Subcutaneous abdominal adipose tissue (tissue), 5 donors: ENCODE data around the gene LGALS7.
"Not testable (repeated sequence)": the region's sequence is repeated elsewhere in the genome, so short reads cannot be mapped to it uniquely, and the experiment has no call there.

ENCODE experiments used
- H3K27ac ChIP-seq: one replicate; pipeline ENCODE4 v1.7.0; 2013; ENCODE audit warnings: low read depth, mild to moderate bottlenecking, inconsistent platforms, low read length, moderate library complexity
- H3K27me3 ChIP-seq, 5 donors: one replicate each; pipeline ENCODE4 v1.7.0; 2013; ENCODE audit warnings: low read length in 5 of 5, inconsistent platforms in 1 of 5; ENCODE audit not compliant: control insufficient read depth in 5 of 5, insufficient read depth in 4 of 5
- H3K36me3 ChIP-seq, 5 donors: one replicate each; pipeline ENCODE4 v1.7.0; 2013; ENCODE audit warnings: low read length in 5 of 5; ENCODE audit not compliant: control insufficient read depth in 5 of 5, insufficient read depth in 5 of 5
- H3K4me1 ChIP-seq, 5 donors: one replicate each; pipeline ENCODE4 v1.7.0; 2013; ENCODE audit warnings: low read length in 5 of 5, mild to moderate bottlenecking in 3 of 5, moderate library complexity in 1 of 5; ENCODE audit not compliant: control insufficient read depth in 5 of 5, insufficient read depth in 5 of 5
- H3K4me3 ChIP-seq, 5 donors: one replicate each; pipeline ENCODE4 v1.7.0; 2013; ENCODE audit warnings: low read length in 5 of 5, low read depth in 1 of 5
- H3K9ac ChIP-seq, 5 donors: one replicate each; pipeline ENCODE4 v1.7.0; 2013; ENCODE audit warnings: low read length in 5 of 5, mild to moderate bottlenecking in 4 of 5, moderate library complexity in 3 of 5
- H3K9me3 ChIP-seq, 5 donors: one replicate each; pipeline ENCODE4 v1.7.0; 2013; ENCODE audit warnings: low read length in 5 of 5; ENCODE audit not compliant: control insufficient read depth in 5 of 5
- donor health status: healthy.
- donor health status: healthy.
- donor health status: healthy.
- donor health status: healthy.
- donor health status: healthy.

LGALS7 gene

GRCh38 chr19:38773469-38774177 lies at the start of gene LGALS7:
Gene LGALS7, minus strand, starts transcription at chr19:38773517. Its CDS starts 25 bp downstream, at chr19:38773492.
- no peak within 1 kb of the TSS for H3K4me3 ChIP-seq
- H3K27me3 ChIP-seq, result no peaks in the 10 kb centered on the region
- H3K27ac ChIP-seq, result no peak within 1 kb of the TSS
- H3K9me3 ChIP-seq, result no peaks in the 10 kb centered on the region
- H3K9ac ChIP-seq, result no peak within 1 kb of the TSS
- H3K36me3 ChIP-seq, result no peaks in the 10 kb centered on the region
- peaks cover 0 to 12% (median 8%) of the 10 kb centered on the region in 5 donors for H3K4me1 ChIP-seq

- not testable (repeated sequence) for H3K4me1 ChIP-seq, H3K27ac ChIP-seq, H3K27me3 ChIP-seq, H3K9me3 ChIP-seq, H3K4me3 ChIP-seq, H3K9ac ChIP-seq
- peaks cover 0 to 57% (median 42%) of the 10 kb centered on the region in 5 donors for H3K36me3 ChIP-seq
Measured at GRCh38 chr19:38821230-38821825, 48.0 kb upstream of the LGALS7 start.

GRCh38 chr19:38819231-38819920 lies 46.1 kb upstream of the LGALS7 start:
- peaks cover 0 to 63% (median 56%) of the 10 kb centered on the region in 5 donors for H3K36me3 ChIP-seq
- no peak overlapping the region for H3K27ac ChIP-seq
- no peak overlapping the region for H3K4me3 ChIP-seq
- no peak overlapping the region for H3K9ac ChIP-seq
- H3K9me3 ChIP-seq, result no peaks in the 10 kb centered on the region
- no peaks in the 10 kb centered on the region for H3K27me3 ChIP-seq
- H3K4me1 ChIP-seq, result peaks cover 0 to 6% (median 0%) of the 10 kb centered on the region in 5 donors

- peaks cover 0 to 6% (median 0%) of the 10 kb centered on the region in 5 donors for H3K4me1 ChIP-seq
- H3K36me3 ChIP-seq, result peaks cover 0 to 59% (median 54%) of the 10 kb centered on the region in 5 donors
- H3K27ac ChIP-seq, result no peak overlapping the region
- H3K27me3 ChIP-seq, result no peaks in the 10 kb centered on the region
- no peak overlapping the region for H3K4me3 ChIP-seq
- no peaks in the 10 kb centered on the region for H3K9me3 ChIP-seq
- H3K9ac ChIP-seq, result no peak overlapping the region
Measured at GRCh38 chr19:38817081-38817480, 43.8 kb upstream of the LGALS7 start.

- H3K36me3 ChIP-seq, result peaks cover 0 to 58% (median 52%) of the 10 kb centered on the region in 5 donors
- H3K9ac ChIP-seq, result no peak overlapping the region
- no peak overlapping the region for H3K4me3 ChIP-seq
- H3K27me3 ChIP-seq, result no peaks in the 10 kb centered on the region
- peaks cover 0 to 6% (median 0%) of the 10 kb centered on the region in 5 donors for H3K4me1 ChIP-seq
- H3K27ac ChIP-seq, result no peak overlapping the region
- H3K9me3 ChIP-seq, result no peaks in the 10 kb centered on the region
Measured at GRCh38 chr19:38816131-38816750, 42.9 kb upstream of the LGALS7 start.

GRCh38 chr19:38815059-38816001 lies 42.0 kb upstream of the LGALS7 start:
- H3K27me3 ChIP-seq, result no peaks in the 10 kb centered on the region
- no peaks in the 10 kb centered on the region for H3K9me3 ChIP-seq
- no peak overlapping the region for H3K4me3 ChIP-seq
- H3K27ac ChIP-seq, result no peak overlapping the region
- peaks cover 0 to 54% (median 46%) of the 10 kb centered on the region in 5 donors for H3K36me3 ChIP-seq
- H3K4me1 ChIP-seq, result peaks cover 0 to 6% (median 0%) of the 10 kb centered on the region in 5 donors
- H3K9ac ChIP-seq, result no peak overlapping the region

- not testable (repeated sequence) for H3K9me3 ChIP-seq, H3K27ac ChIP-seq, H3K9ac ChIP-seq, H3K27me3 ChIP-seq, H3K4me1 ChIP-seq, H3K4me3 ChIP-seq
- peaks cover 0 to 45% (median 41%) of the 10 kb centered on the region in 5 donors for H3K36me3 ChIP-seq
Measured at GRCh38 chr19:38813932-38814331, 40.6 kb upstream of the LGALS7 start.

- no peak overlapping the region for H3K4me3 ChIP-seq
Measured at GRCh38 chr19:38813323-38813722, 40.0 kb upstream of the LGALS7 start.

GRCh38 chr19:38812841-38813320 lies 39.6 kb upstream of the LGALS7 start, which contains the start of gene LGALS4:
Gene LGALS4, minus strand, starts transcription at chr19:38812945. Its CDS starts 59 bp downstream, at chr19:38812886.
- H3K36me3 ChIP-seq, result peaks cover 0 to 37% (median 35%) of the 10 kb centered on the region in 5 donors
- no peaks in the 10 kb centered on the region for H3K27me3 ChIP-seq
- H3K9ac ChIP-seq, result no peak within 1 kb of the TSS
- H3K9me3 ChIP-seq, result no peaks in the 10 kb centered on the region
- H3K27ac ChIP-seq, result no peak within 1 kb of the TSS
- H3K4me3 ChIP-seq, result no peak within 1 kb of the TSS
- H3K4me1 ChIP-seq, result no peaks in the 10 kb centered on the region

More at GRCh38 chr19:38813323-38813722, 40.0 kb upstream of the LGALS7 start:
- Histone ChIP-seq H3K27ac (no peak overlapping the region), H3K4me1 (no peaks in the 10 kb centered on the region), H3K36me3 (peaks cover 0 to 41% (median 39%) of the 10 kb centered on the region in 5 donors), H3K9ac (no peak overlapping the region), H3K9me3 (no peaks in the 10 kb centered on the region), H3K27me3 (no peaks in the 10 kb centered on the region)
